ENCODE results near the gene SHC3.

The SHC3 gene, protein sequence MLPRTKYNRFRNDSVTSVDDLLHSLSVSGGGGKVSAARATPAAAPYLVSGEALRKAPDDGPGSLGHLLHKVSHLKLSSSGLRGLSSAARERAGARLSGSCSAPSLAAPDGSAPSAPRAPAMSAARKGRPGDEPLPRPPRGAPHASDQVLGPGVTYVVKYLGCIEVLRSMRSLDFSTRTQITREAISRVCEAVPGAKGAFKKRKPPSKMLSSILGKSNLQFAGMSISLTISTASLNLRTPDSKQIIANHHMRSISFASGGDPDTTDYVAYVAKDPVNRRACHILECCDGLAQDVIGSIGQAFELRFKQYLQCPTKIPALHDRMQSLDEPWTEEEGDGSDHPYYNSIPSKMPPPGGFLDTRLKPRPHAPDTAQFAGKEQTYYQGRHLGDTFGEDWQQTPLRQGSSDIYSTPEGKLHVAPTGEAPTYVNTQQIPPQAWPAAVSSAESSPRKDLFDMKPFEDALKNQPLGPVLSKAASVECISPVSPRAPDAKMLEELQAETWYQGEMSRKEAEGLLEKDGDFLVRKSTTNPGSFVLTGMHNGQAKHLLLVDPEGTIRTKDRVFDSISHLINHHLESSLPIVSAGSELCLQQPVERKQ

GRCh38 chr9:89177944-89178829 lies at the start of gene SHC3:
Gene SHC3, minus strand, starts transcription at chr9:89178818. Its CDS starts 358 bp downstream, at chr9:89178460.
- TF ChIP-seq, protein P1, sequence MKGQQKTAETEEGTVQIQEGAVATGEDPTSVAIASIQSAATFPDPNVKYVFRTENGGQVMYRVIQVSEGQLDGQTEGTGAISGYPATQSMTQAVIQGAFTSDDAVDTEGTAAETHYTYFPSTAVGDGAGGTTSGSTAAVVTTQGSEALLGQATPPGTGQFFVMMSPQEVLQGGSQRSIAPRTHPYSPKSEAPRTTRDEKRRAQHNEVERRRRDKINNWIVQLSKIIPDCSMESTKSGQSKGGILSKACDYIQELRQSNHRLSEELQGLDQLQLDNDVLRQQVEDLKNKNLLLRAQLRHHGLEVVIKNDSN (IDR thresholded peaks at IDR 0.05), result no peak
- TF ChIP-seq EGR1 (IDR thresholded peaks at IDR 0.05), result no peak
- TF ChIP-seq FOXM1 (IDR thresholded peaks at IDR 0.05; ENCODE audit: borderline replicate concordance, low read depth), result no peak
- no peak for TF ChIP-seq YY1 (IDR thresholded peaks at IDR 0.05; ENCODE audit: low read depth)
- no peak for TF ChIP-seq NFIC (IDR thresholded peaks at IDR 0.05)
- TF ChIP-seq TAF1 (IDR thresholded peaks at IDR 0.05; ENCODE audit: low read depth), result no peak
- TF ChIP-seq REST (IDR thresholded peaks at IDR 0.05; ENCODE audit: low read depth), result no peak
- TF ChIP-seq RAD21 (IDR thresholded peaks at IDR 0.05; ENCODE audit: low read depth), result no peak
- TF ChIP-seq CEBPB (IDR thresholded peaks at IDR 0.05), result no peak
- no peak for TF ChIP-seq CREB1 (IDR thresholded peaks at IDR 0.05; ENCODE audit: low read depth)

DNA sequence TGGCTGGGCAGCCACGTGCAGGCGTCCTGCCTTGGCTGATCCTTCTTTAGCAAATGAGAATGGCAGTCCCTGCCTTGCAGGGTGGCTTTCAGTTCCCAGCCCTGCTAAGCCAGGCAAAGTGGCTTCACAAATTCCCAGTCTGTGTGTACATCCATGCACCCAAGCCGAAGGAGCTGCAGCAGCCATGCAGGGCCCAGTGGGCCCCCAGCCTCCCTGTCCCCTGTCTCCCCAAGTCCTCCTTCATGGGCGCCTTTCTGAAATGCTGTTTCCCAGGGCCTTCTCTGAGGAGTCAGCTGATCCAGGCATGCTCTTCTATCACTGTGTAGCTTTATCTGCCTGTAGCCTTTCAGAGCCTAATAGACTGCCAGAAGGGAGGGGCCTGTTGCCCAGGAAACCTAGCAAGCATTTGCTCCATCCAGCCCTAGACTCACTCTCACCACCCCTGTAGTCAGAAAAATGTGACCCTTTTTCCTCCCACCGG lies 47.4 kb upstream of the SHC3 start:
- TF ChIP-seq TCF12 (IDR thresholded peaks at IDR 0.05; ENCODE audit: low read depth) (no peak), EP300 (IDR thresholded peaks at IDR 0.05; ENCODE audit: borderline replicate concordance) (no peak), TAF1 (IDR thresholded peaks at IDR 0.05; ENCODE audit: low read depth) (no peak), NFIC (IDR thresholded peaks at IDR 0.05) (no peak), YY1 (IDR thresholded peaks at IDR 0.05; ENCODE audit: low read depth) (no peak), REST (IDR thresholded peaks at IDR 0.05; ENCODE audit: low read depth) (no peak), RAD21 (IDR thresholded peaks at IDR 0.05; ENCODE audit: low read depth) (no peak)
- TF ChIP-seq, protein P1 (IDR thresholded peaks at IDR 0.05), result no peak
- TF ChIP-seq, protein P2, sequence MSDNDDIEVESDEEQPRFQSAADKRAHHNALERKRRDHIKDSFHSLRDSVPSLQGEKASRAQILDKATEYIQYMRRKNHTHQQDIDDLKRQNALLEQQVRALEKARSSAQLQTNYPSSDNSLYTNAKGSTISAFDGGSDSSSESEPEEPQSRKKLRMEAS (IDR thresholded peaks at IDR 0.05), result no peak

DNA sequence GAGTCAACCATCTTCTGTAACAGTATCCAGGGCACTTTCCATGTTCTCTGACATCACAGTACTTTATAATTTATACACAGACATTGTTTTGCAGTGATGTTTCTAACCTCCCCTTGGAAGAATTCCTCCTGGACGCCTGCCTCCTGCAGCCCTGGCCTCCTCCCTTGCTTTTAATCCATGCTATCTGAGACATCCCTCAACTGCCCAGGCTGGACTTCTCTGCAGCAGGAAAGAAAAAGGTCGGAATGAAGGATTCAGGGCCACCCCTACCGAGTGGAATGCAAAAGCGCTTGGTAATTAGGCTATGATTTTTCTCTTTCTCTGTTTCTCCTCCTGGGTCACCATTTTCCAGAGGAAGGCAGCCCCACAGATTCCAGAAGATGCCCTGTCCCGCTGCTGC lies 47.0 kb upstream of the SHC3 start:
- TF ChIP-seq FOXM1 (IDR thresholded peaks at IDR 0.05; ENCODE audit: borderline replicate concordance, low read depth), result no peak
- no peak for TF ChIP-seq YY1 (IDR thresholded peaks at IDR 0.05; ENCODE audit: low read depth)
- no peak for TF ChIP-seq TAF1 (IDR thresholded peaks at IDR 0.05; ENCODE audit: low read depth)
- no peak for TF ChIP-seq NFIC (IDR thresholded peaks at IDR 0.05)
- TF ChIP-seq REST (IDR thresholded peaks at IDR 0.05; ENCODE audit: low read depth), result no peak
- TF ChIP-seq EP300 (IDR thresholded peaks at IDR 0.05; ENCODE audit: borderline replicate concordance), result no peak
- TF ChIP-seq, protein P2 (IDR thresholded peaks at IDR 0.05), result no peak
- no peak for TF ChIP-seq EGR1 (IDR thresholded peaks at IDR 0.05)
- no peak for TF ChIP-seq CEBPB (IDR thresholded peaks at IDR 0.05)
- TF ChIP-seq CREB1 (IDR thresholded peaks at IDR 0.05; ENCODE audit: low read depth), result no peak
- no peak for TF ChIP-seq RAD21 (IDR thresholded peaks at IDR 0.05; ENCODE audit: low read depth)
- no peak for TF ChIP-seq TCF12 (IDR thresholded peaks at IDR 0.05; ENCODE audit: low read depth)
- TF ChIP-seq, protein P1 (IDR thresholded peaks at IDR 0.05), result no peak
- TF ChIP-seq ZBTB7A (IDR thresholded peaks at IDR 0.05; ENCODE audit: low read depth), result no peak
- TF ChIP-seq TEAD4 (IDR thresholded peaks at IDR 0.05), result no peak

Data from Ishikawa (cell line).